Spleen (tissue), 7 donors: ENCODE data around the gene PLA2G3.

Experiments
- POLR2A ChIP-seq, 3 donors: fragments of 450-650 bp; IDR thresholded peaks; one replicate each; pipeline ENCODE4 v1.5.1; 2017; ENCODE audit warnings: antibody characterized with exemption in 3 of 3, mild to moderate bottlenecking in 1 of 3
- POLR2AphosphoS5 ChIP-seq, 3 donors: sonication (generic); formaldehyde crosslinking; IDR thresholded peaks; one replicate each; pipeline ENCODE4 v1.5.1; 2017; ENCODE audit warnings: antibody characterized with exemption in 3 of 3
- TF ChIP-seq, protein P1 (sequence below), 11 experiments: fragments of 200-600 bp in 7 of 11; fragments of 450-650 bp in 4 of 11; sonication (generic) in 4 of 11; IDR thresholded peaks in 8 of 11; conservative IDR thresholded peaks in 3 of 11; 1 replicate in 7 of 11; 2 replicates in 4 of 11; pipeline versions ENCODE4 v1.4.0 to v1.8.0; 2016 to 2021; ENCODE audit warnings: antibody characterized with exemption in 11 of 11, inconsistent platforms in 4 of 11, mild to moderate bottlenecking in 1 of 11
- donor health status: DM: no; HTN: no; CAD: no; lungs with moderate emphysema.
- donor health status: DM: no; HTN: no; CAD: no.
- donor health status: DM: no; HTN: no; CAD: no.

DNA sequence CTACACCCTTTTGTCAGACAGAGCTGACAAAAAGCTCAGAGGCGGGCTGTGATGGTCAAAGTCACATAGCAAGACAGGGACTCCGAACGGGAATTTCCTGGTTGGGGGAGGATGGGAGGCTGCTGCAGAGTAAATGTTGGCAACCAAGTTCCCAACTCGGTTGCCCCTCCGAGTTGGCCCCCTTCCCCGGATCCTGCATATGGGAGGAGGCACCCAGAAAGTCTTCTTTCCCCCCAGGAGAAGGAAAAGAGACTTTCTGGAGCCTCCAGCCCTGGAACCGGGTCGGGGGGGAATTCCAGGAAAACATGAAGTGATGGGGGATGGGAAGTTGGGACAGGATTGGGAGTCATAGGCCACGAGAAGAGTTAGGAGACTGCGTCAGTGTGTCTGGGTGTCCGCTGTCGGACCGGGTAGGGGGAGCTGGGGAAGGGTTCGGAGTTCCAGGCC, 33.6 kb downstream of the PLA2G3 start:
- TF ChIP-seq, protein P1, sequence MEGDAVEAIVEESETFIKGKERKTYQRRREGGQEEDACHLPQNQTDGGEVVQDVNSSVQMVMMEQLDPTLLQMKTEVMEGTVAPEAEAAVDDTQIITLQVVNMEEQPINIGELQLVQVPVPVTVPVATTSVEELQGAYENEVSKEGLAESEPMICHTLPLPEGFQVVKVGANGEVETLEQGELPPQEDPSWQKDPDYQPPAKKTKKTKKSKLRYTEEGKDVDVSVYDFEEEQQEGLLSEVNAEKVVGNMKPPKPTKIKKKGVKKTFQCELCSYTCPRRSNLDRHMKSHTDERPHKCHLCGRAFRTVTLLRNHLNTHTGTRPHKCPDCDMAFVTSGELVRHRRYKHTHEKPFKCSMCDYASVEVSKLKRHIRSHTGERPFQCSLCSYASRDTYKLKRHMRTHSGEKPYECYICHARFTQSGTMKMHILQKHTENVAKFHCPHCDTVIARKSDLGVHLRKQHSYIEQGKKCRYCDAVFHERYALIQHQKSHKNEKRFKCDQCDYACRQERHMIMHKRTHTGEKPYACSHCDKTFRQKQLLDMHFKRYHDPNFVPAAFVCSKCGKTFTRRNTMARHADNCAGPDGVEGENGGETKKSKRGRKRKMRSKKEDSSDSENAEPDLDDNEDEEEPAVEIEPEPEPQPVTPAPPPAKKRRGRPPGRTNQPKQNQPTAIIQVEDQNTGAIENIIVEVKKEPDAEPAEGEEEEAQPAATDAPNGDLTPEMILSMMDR (IDR thresholded peaks at IDR 0.05 in 8 of 11, conservative IDR thresholded peaks at IDR 0.05 in 3 of 11), result no peak
- no peak for TF ChIP-seq POLR2AphosphoS5 (IDR thresholded peaks at IDR 0.05)
- TF ChIP-seq POLR2A (IDR thresholded peaks at IDR 0.05), result no peak
